Activated CD4-positive, alpha-beta memory T cell treated with anti-CD3 and anti-CD28 coated beads, Interleukin-2, amount 10 ng/mL, durations not matched to agents 7 days and 5 days (primary cell): ENCODE results near the gene BBOX1. TPM values are rescaled to one million over a fixed set of nuclear protein-coding genes. Genes with fewer than 3 reads are reported as not detected.
"Not testable (repeated sequence)": the region's sequence is repeated elsewhere in the genome, so short reads cannot be mapped to it uniquely, and the experiment has no call there.

Experiments
- CTCF ChIA-PET: fragments of 350-600 bp; sonication (Branson Sonifier 250); formaldehyde crosslinking; loops from one replicate; lab custom pipeline; 2021; ENCODE audit warnings: antibody characterized with exemption, inconsistent platforms; lab: Charles Lee
- POLR2A ChIA-PET: fragments of 350-600 bp; sonication (Branson Sonifier 250); formaldehyde crosslinking; loops from one replicate; lab custom pipeline; 2021; ENCODE audit warnings: antibody characterized with exemption; lab: Charles Lee
- DNase-seq: peaks from one replicate; pipeline ENCODE4 v3.0.0-alpha.2; 2020
- H3K27ac Mint-ChIP-seq: one replicate; pipeline ENCODE4 v1.8.0; 2021; ENCODE audit warnings: mild to moderate bottlenecking, mixed read lengths
- H3K27me3 Mint-ChIP-seq: one replicate; pipeline ENCODE4 v1.8.0; 2021; ENCODE audit warnings: mixed read lengths
- H3K36me3 Mint-ChIP-seq: one replicate; pipeline ENCODE4 v1.8.0; 2021; ENCODE audit warnings: low read depth, mixed read lengths
- H3K4me1 Mint-ChIP-seq: one replicate; pipeline ENCODE4 v1.8.0; 2021; ENCODE audit warnings: mixed read lengths
- H3K4me3 Mint-ChIP-seq: one replicate; pipeline ENCODE4 v1.8.0; 2021; ENCODE audit warnings: mild to moderate bottlenecking, mixed read lengths
- H3K9me3 Mint-ChIP-seq: one replicate; pipeline ENCODE4 v1.8.0; 2021; ENCODE audit warnings: mixed read lengths
- total RNA-seq, 2 experiments: library from RNA; stranded (reverse); gene quantifications; one replicate each; pipeline ENCODE4 v1.2.3, GENCODE V29; 2021

BBOX1 gene
- total RNA-seq, 2 experiments from 2014 or later = not detected

DNA sequence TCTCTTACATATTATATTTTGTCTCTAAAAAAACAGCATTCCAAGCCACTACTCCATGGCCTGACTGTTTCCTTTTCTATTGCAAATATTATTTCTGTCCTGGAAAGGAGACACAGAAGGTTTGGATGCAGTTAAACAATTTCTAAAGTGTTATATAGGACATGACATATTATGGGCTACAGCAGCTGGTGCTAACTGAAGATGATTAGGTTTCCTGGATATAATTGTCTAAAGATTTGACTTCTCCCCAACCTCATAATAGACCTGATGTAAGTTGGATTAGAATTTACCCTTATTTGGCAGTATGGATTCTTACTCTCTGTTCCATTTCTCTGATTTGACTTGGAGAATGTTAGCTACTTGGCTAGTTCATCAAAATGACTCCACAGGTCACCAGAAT lies 90.2 kb downstream of the BBOX1 start:
- ChIA-PET CTCF (no interaction called here), POLR2A (no interaction called here)
- Mint-ChIP-seq H3K9me3 (peaks cover 2% of the 10 kb centered on the region), H3K27me3 (no peaks in the 10 kb centered on the region), H3K4me3 (no peak overlapping the region), H3K36me3 (no peaks in the 10 kb centered on the region), H3K27ac (no peak overlapping the region), H3K4me1 (no peaks in the 10 kb centered on the region)
- DNase-seq = no peak

DNA sequence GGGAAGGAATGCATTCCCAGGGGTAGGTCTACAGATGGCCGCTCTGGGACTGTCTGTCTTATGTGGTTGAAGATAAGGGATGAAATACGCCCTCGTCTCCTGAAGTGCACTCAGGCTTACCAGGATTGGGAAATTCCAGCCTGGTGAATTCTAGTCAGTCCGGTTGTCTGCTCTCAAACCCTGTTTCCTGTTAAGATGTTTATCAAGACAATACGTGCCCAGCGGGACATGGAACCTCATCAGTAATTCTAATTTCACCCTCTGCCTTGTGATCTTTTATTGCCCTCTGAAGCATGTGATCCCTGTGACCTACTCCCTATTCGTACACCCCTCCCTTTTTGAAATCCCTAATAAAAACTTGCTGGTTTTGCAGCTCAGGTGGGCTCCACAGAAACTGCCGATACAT lies 95.3 kb downstream of the BBOX1 start:
- H3K27ac Mint-ChIP-seq, CTCF ChIA-PET: not testable (repeated sequence)

DNA sequence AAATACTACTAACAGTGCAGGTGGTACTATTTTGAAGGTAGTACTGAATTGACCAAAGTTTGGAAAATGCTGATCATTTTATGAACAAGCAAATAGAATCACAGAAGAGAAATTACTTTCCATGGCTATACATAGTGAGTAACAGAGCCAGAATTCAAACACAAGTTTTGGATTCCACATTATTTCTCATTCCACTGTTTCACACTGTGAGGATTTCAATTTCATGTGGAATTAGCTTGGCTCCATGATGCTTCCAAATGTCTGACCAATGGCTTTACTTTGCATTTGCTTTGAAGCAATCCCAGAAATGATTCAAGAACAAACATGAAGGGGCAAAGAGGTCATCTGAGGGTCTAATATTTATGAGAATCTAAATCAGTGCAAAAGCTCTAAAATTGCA lies 98.1 kb downstream of the BBOX1 start:
- no peaks in the 10 kb centered on the region for H3K27me3 Mint-ChIP-seq
- no peaks in the 10 kb centered on the region for H3K4me1 Mint-ChIP-seq

More for the DNA sequence above, 95.3 kb downstream of the BBOX1 start:
- H3K4me3 Mint-ChIP-seq, DNase-seq, H3K4me1 Mint-ChIP-seq, H3K36me3 Mint-ChIP-seq, H3K27me3 Mint-ChIP-seq, POLR2A ChIA-PET, H3K9me3 Mint-ChIP-seq: not testable (repeated sequence)

DNA sequence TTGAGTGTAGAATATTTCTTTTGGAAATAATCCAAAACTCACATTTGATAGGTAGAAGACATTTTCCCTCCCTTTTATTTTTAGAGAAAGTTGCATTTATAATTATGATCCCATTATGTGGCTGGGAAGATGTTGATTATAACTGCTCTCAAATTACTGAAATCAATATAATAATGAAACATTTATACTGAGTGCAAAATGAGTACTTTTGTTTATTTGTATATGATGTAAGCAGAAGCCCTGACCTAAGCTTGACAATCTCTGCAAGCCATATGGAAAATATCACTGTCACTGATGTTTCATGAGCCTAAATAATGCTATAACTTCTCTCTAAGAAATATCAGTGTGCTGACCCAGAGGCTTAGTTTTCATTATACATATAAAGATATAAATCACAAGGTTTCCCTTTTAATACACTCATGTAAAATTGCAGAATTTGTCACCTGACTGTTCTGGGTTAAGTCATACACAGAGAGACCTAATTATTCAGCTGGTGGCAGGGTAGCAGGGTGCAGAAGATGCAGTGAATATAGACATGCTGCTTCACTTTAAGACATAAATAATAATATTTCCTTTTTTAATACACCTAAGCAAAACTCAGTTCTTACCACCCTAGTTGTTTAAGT lies 99.2 kb downstream of the BBOX1 start:
- Mint-ChIP-seq H3K27ac (no peak overlapping the region), H3K9me3 (peaks cover 10% of the 10 kb centered on the region), H3K4me1 (no peaks in the 10 kb centered on the region), H3K27me3 (no peaks in the 10 kb centered on the region), H3K36me3 (no peaks in the 10 kb centered on the region), H3K4me3 (no peak overlapping the region)
- CTCF ChIA-PET = interaction anchor here (0.9 kb wide), 1 partner anchor 12 kb away, joined by 3 read pairs; no protein-coding TSS in a partner anchor
- POLR2A ChIA-PET = no interaction called here
- no peak for DNase-seq

More for the DNA sequence above, 98.1 kb downstream of the BBOX1 start:
- POLR2A ChIA-PET = no interaction called here
- Mint-ChIP-seq H3K9me3 (peaks cover 10% of the 10 kb centered on the region), H3K27ac (no peak overlapping the region), H3K36me3 (no peaks in the 10 kb centered on the region), H3K4me3 (no peak overlapping the region)
- CTCF ChIA-PET = no interaction called here
- no peak for DNase-seq

DNA sequence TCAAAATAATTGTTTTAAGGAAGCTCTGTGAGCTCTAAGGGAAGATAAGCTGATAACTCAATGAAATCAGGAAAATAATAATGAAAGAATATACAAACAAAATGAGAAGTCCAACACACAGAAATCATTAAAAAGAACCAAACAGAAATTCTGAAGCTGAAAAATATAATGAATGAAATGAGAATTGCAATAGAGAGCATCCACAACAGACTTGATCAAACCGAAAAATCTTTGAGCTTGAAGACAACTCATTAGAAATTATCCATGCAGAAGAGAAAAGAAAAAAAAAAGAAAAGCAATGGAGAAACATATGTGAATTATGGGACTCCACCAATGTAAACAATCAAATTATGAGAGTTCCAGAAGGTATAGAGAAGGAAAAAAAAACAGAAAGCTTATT lies 101.0 kb downstream of the BBOX1 start:
- Mint-ChIP-seq H3K4me1 (no peaks in the 10 kb centered on the region), H3K4me3 (no peak overlapping the region), H3K36me3 (no peaks in the 10 kb centered on the region), H3K9me3 (peaks cover 7% of the 10 kb centered on the region), H3K27ac (no peak overlapping the region), H3K27me3 (no peaks in the 10 kb centered on the region)
- DNase-seq = no peak
- CTCF ChIA-PET = no interaction called here
- POLR2A ChIA-PET = no interaction called here

DNA sequence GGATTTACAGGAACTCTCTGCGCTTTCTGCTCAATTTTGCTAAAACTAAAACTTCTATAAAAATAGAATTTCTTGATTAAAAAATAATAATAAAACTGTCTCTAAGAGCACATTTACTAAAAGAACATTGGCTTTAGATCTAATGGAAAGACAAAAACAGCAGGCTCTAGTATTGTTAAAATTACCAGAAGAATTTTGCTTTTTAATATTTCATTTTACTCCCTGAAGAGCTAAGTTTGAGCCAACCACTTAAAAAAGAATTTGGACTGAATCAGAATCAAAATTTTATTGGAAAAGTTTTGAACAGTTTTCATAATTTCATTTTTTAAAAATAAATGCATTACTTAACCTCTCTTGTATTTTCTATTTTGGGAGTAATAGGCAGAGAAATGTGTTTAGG lies 107.3 kb downstream of the BBOX1 start:
- Mint-ChIP-seq H3K9me3 (no peaks in the 10 kb centered on the region), H3K27ac (no peak overlapping the region), H3K27me3 (no peaks in the 10 kb centered on the region), H3K36me3 (no peaks in the 10 kb centered on the region), H3K4me1 (no peaks in the 10 kb centered on the region), H3K4me3 (no peak overlapping the region)
- DNase-seq = no peak
- POLR2A ChIA-PET = no interaction called here
- CTCF ChIA-PET = no interaction called here

DNA sequence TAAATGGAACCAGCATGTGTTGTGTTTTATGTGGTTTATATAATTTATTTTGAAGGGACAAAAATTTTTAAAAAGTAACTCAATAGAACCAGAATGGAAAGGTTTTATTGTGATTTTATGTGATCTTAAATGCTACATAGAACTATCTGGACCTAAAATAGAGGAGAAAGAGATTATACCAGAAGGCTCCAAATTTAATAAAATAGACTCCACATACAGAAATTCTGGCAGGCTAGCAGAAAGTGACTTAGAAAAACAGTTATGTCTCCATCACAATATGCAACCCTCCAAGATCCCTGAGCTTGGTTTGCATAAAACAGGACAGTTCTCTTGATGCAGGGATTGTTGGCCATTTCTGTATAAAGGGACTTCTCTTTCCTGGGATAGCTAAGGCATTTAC lies 107.9 kb downstream of the BBOX1 start:
- DNase-seq = no peak
- Mint-ChIP-seq H3K27ac (no peak overlapping the region), H3K27me3 (no peaks in the 10 kb centered on the region), H3K4me3 (no peak overlapping the region), H3K4me1 (no peaks in the 10 kb centered on the region), H3K9me3 (no peaks in the 10 kb centered on the region), H3K36me3 (no peaks in the 10 kb centered on the region)
- CTCF ChIA-PET = no interaction called here
- POLR2A ChIA-PET = no interaction called here

DNA sequence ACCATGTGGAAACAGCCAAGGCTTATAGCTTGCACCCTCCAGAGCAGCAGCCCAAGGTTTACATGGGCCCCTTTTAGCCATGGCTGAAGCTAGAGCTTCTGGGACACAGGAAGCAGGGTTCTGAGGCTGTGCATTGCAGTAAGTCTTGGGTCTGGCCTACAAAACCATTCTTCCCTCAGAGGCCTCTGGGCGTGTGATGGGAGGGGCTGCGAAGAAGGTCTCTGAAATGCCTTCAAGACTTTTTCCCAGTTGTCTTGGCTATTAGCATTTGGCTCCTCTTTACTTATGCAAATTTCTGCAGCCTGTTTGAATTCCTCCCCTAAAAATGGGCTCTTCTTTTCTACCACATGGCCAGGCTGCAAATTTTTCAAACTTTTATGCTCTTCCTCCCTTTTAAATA lies 109.5 kb downstream of the BBOX1 start:
- Mint-ChIP-seq H3K4me1 (no peaks in the 10 kb centered on the region), H3K27me3 (no peaks in the 10 kb centered on the region), H3K36me3 (no peaks in the 10 kb centered on the region), H3K4me3 (no peak overlapping the region), H3K9me3 (no peaks in the 10 kb centered on the region), H3K27ac (no peak overlapping the region)
- POLR2A ChIA-PET = no interaction called here
- CTCF ChIA-PET = no interaction called here
- no peak for DNase-seq

DNA sequence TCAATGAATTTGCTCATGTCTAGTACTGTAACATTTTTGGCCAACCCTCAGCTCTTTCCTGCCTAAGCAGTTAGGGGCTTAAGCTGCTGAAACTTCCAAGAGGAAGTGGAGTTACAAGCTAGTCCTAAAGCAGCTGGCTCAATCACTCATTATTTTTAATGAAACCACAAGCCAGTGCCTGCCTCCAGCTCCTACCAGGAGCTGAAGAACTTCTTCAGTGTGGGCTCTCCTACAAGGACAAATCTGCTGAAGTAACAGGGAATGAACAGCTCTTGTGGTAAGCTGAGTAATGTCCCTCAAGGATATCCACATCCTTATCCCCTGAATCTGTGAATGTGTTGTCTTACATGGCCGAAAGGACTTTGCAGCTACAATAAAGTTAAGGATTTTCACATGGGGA lies 112.5 kb downstream of the BBOX1 start:
- ChIA-PET POLR2A (no interaction called here), CTCF (no interaction called here)
- Mint-ChIP-seq H3K36me3 (no peaks in the 10 kb centered on the region), H3K4me3 (no peak overlapping the region), H3K4me1 (no peaks in the 10 kb centered on the region), H3K27me3 (no peaks in the 10 kb centered on the region), H3K27ac (no peak overlapping the region), H3K9me3 (no peaks in the 10 kb centered on the region)
- DNase-seq = no peak

DNA sequence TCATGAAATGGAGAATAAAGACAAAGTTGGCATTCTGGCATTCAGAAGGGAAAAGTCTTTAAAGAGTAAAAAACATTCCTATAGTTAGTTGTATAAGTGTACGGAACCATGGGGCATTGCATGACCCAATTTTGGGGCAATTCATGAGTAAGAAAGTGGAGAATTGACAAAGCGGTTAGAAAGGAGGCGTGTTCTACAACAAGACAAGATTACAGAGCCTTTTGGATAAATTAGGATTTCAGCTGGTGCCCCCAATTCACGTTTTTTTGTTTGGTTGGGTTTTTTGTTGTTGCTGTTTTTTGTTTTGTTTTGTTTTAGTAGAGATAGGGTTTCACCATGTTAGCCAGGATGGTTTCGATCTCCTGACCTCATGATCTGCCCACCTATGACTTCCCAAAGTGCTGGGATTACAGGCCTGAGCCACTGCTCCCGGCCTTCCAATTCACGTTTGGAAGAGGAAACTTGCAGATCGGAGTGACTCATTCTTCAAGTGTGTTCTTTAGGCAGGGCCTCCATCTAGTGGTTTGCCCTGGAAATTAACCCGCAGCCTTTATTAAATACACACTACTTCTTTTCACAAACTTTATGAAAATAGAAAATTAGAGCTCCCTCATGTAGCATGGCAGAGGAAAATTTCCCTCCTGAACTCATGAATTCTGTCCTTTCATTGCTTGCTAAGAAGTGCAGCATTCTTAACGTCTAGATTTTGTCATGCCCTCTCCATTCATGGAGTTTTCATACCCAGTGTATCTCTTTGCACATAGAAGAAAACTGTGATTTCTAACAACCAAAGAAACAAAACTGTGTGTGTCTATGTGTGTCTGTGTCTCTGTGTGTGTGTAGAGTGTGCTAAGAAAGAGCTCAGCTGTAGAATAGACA lies 118.1 kb downstream of the BBOX1 start:
- DNase-seq = no peak
- Mint-ChIP-seq H3K36me3 (no peaks in the 10 kb centered on the region), H3K4me1 (no peaks in the 10 kb centered on the region), H3K27ac (no peak overlapping the region), H3K4me3 (no peak overlapping the region), H3K27me3 (no peaks in the 10 kb centered on the region), H3K9me3 (no peaks in the 10 kb centered on the region)
- POLR2A ChIA-PET = no interaction called here
- CTCF ChIA-PET = no interaction called here

DNA sequence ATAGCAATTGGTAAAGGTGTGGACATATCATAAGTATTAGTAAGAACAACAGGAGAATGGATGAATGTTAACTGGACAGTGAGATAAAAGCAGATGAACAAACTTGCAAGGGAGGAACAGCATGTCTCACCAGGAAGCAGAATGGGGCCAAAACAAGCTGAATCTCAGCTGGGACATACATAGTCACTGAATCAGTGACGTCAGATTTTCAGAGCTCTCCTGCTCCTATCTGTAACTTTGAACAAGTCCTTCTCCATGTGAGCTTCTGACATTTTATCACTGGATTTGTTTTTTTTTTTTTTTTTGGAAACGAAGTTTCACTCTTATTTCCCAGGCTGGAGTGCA lies 118.7 kb downstream of the BBOX1 start:
- ChIA-PET POLR2A (no interaction called here), CTCF (interaction anchor here (0.7 kb wide), 1 partner anchor 12 kb away, joined by 3 read pairs; no protein-coding TSS in a partner anchor)
- H3K27ac Mint-ChIP-seq = no peak overlapping the region
- H3K4me1 Mint-ChIP-seq = no peaks in the 10 kb centered on the region
- no peaks in the 10 kb centered on the region for H3K36me3 Mint-ChIP-seq
- no peaks in the 10 kb centered on the region for H3K27me3 Mint-ChIP-seq
- no peaks in the 10 kb centered on the region for H3K9me3 Mint-ChIP-seq
- H3K4me3 Mint-ChIP-seq = no peak overlapping the region
- DNase-seq = no peak

DNA sequence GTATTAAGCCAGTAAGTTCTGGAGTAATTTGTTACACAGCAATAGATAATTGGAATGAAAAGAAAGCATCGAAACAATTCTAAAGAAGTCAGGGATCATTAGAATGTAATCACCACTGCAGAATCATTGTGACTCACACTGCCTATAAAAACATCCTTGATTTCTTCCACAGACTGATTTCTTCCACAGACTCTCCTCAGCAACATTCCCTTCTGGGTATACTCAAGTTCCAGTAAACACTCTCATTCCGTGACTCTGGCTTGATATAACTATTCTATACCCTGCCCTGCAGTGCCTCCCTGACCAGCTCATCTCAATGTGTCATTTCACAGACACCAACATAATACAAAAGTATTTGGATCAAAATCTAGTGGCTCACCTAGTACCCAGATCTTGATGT lies 120.5 kb downstream of the BBOX1 start:
- DNase-seq = no peak
- no peak overlapping the region for H3K27ac Mint-ChIP-seq
- POLR2A ChIA-PET = no interaction called here
- H3K9me3 Mint-ChIP-seq = no peaks in the 10 kb centered on the region
- H3K4me3 Mint-ChIP-seq = no peak overlapping the region
- CTCF ChIA-PET = no interaction called here
- H3K4me1 Mint-ChIP-seq = no peaks in the 10 kb centered on the region
- H3K36me3 Mint-ChIP-seq = no peaks in the 10 kb centered on the region
- H3K27me3 Mint-ChIP-seq = no peaks in the 10 kb centered on the region

DNA sequence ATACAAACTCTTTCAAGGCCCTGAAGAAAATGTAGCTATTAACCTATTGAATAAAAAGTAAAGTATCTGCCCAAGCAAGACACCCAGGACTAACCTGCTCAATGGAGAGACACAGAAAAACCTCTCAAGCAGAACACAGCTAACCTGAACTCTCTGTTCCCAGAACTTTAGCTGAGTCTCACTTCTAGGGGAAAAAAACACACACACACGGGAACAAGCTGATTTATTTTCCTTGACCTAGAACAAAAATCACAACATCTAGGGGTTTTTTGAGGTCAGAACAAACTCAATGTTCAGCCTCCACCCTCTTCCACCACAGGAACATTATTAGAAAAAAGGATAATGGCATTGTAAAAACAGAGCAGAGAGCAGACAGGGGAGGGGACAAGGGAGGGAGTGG lies 121.6 kb downstream of the BBOX1 start:
- Mint-ChIP-seq H3K4me1 (no peaks in the 10 kb centered on the region), H3K4me3 (no peak overlapping the region), H3K36me3 (no peaks in the 10 kb centered on the region), H3K9me3 (no peaks in the 10 kb centered on the region), H3K27ac (no peak overlapping the region), H3K27me3 (no peaks in the 10 kb centered on the region)
- CTCF ChIA-PET = no interaction called here
- POLR2A ChIA-PET = no interaction called here
- DNase-seq = no peak

DNA sequence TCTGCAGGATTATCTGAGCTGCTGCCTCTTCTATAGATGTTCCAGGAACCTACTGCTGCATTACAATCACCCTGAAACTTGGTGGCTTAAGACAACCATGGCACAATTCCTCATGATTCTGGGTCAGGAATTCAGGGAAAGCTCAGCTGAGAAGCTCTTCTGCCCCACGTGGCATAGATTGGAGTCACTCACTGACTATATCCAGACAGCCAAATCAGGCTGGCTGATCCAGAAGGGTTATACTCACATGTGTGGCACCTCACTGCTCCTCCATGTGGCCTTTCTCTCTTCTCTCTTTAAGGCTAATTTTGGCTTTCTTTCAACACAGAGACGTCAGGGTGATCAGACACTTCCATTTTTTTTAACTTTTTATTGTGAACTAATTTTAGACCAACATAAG lies 125.5 kb downstream of the BBOX1 start:
- Mint-ChIP-seq H3K4me1 (no peaks in the 10 kb centered on the region), H3K36me3 (no peaks in the 10 kb centered on the region), H3K27me3 (peaks cover 5% of the 10 kb centered on the region), H3K9me3 (no peaks in the 10 kb centered on the region), H3K27ac (no peak overlapping the region), H3K4me3 (no peak overlapping the region)
- ChIA-PET CTCF (no interaction called here), POLR2A (no interaction called here)
- no peak for DNase-seq
